Measurements from ENCODE around the gene LRRC3B.

The LRRC3B gene

DNA sequence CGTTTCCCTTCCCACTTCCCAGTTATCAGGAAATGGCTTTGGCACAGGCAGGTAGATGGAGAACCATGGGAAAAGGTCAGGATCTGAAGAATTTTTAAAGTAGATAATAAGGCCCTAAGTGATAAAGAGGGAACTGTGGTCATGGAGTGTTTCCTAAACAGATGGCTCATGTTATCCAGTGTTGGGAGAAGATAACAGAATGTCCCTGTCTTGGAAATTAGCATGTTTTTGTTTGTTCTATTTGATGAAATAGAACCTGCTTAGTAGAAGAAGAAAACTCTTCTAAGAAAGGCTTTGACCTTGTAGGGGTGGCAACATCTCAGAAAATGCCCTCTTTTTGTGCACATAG, 8.8 kb downstream of the LRRC3B start:
- DNase-seq = no peak

DNA sequence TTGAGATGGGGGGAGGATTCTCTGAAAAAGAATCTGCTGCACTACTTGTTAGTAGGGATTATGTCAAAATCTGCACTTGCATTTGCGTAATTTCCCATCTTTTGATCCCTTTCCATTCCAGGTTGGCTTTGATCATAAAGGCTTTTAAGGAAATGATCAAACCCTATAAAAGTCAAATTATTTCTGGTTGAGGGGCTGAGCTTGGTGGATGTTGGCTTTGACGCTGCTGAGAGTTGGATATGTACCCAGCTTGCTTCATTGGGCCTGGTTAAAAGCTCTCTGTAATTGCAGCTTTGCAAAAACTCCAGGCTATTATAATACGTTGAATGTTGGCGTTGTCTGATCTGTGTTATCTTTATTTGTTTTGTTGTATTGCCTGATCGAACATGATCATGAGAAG, 12.0 kb downstream of the LRRC3B start:
- DNase-seq = no peak

DNA sequence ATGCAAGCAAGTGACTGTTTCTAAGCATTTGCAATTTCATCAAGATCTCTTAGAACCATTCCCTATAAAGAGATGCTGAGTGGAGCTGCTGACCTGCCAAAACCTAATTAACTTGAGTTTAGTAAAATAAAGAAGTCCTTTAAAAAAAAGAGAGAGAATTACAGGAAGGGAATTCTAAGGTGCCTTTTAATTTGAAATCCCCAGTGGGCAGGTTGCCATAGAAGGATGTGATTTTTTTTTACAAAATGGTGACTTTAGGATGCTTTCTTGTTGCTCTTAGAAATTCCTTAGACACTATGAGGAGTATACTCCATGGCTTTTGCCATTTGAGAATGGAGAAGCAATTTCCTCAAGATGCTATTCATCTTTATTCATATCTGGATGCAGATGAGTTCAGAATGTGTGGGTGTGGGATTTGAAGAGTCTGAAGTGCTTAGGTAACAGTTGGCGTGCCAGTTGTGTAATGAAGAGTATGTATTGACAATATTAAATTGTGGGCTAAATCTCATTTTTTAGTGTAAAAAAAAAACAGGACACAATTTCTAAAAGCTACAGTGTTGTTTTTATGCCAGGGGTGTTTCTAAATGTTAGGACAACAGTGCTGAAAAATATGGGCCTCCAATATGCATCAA, 13.6 kb downstream of the LRRC3B start:
- no peak for DNase-seq

DNA sequence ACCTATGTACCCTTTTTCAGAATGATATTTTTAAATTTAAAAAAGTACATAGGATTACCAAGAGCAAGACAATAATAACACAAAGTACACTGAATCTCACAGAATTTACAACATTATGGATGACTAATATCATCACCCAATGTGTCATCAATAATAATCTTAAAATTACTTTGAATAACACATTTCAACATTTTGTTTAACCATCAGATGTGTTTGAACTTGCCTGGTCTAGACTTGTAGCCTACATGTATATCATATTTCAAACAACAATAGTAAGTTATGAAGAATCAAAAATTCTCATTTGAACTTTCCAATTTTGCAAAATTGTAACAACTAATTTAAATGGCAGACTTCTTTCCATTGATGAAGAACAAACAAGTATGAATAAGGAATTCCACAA, 15.1 kb downstream of the LRRC3B start:
- DNase-seq = no peak

DNA sequence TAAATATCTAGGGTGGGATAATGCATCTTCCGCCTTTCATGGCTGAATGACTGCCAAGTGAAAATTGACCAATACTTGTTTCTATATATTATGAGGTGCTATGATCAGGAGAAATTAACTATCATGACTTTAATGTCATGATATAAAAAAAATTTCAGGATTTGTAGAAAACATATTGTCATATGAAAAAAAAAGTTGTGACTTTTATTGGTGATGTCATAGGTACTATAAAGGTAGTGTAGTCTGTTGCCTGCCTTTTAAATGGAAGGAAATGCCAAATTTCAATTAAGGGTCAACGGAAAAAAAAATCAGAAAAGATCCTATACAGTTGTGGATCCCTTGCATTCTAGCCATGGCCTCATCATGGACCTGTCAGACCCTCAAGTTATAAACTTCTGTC, 15.5 kb downstream of the LRRC3B start:
- no peak for DNase-seq

DNA sequence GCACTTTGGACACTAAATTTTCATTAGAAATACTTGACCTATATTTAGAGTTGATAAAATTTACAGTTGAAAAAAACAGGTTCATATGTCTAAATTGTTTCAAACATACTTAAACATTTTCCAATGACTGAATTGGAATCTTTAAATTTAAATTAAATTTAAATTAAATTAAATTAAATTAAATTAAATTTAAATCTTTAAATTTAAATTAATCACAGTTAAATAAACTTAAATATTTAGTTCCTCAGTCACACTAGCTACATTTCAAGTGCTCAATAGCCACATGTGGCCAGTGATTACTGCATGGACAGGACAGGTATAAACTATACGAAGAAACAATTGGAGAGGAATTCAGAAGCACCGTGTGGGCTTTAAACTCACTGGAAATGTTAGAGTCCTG, 16.8 kb downstream of the LRRC3B start:
- no peak for DNase-seq

DNA sequence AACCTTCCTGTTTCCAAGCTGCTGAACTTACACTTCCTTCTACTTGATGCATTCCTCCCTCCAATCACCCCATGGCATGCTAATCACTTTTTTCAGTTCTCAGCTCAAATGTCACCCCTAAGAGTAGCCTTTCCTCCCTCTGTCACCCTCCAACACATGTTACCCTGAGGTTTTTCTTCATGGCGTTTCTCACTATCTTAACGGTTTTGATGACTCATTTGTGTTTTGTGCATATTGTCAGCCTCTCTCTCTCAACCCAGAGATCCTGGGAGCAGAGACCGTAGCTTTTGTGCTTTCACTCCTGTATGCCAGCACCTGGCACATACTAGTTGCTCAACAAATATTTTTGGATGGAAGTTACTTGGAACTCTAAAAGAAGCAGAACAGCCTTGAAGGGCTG, 24.5 kb downstream of the LRRC3B start:
- no peak for DNase-seq

DNA sequence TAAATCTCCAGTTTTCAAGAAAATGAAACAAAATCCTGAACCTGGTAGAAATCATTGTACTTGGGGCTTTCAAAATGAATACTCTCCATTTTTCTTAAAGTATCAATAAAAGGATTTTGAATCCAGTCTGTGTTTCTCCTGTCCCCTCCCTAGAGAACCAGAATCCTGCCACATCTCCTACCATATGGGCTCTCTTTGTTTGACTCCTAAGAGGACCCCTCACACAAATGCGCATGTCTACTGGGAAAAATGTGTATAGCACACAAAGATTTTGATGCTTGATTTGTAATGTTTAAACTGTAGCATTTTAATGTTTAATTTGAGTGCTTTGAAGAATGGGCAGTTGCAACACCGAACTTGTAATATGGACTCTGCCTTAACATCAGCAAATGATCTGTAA, 25.9 kb downstream of the LRRC3B start:
- no peak for DNase-seq

DNA sequence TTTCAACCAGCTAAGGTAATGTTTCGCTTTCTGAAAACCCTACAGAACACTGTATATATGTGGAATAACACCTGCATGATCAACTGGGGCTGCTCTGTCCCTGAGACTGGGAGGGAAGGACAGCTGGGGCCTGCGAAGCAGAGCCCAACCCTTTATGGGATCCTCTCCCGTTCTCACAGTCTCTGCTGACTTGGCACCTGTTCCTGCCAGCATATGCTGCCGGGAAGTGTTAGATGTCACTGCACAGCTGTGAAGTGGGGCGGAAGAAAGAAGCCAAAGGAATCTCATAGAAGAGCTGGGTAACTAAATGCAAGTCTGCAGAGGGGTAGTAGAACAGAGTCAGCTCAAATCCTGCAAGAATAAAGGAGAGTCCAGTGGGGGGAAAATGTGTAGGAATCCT, 29.6 kb downstream of the LRRC3B start:
- DNase-seq = no peak

DNA sequence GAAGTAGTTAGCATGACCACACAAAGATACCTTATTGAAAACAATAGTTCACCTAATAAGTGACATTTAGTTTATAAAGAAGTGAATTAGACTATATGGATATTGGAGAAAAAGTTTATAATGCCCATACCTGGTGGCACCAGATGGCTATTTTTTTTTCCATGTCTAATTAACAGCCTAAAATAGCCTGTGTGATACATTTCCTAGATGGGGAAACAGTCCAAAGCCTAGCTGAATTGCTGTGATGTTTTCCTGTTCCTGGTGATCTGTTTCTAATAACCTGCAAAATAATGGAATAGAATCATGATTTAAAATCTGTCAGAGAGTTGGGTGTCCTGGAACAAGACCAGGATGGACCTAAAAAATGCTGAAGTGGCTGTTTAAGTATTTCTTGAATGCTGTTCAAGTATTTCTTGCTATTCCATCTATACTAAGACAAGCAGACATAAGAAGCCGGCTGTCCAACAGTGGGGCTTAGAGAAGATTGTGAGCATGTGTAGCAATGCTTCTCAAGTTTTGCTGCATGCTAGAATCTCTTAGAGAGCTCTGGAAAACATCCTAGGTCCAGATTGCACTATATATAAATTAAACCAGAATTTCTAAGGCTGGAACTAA, 31.3 kb downstream of the LRRC3B start:
- no peak for DNase-seq

DNA sequence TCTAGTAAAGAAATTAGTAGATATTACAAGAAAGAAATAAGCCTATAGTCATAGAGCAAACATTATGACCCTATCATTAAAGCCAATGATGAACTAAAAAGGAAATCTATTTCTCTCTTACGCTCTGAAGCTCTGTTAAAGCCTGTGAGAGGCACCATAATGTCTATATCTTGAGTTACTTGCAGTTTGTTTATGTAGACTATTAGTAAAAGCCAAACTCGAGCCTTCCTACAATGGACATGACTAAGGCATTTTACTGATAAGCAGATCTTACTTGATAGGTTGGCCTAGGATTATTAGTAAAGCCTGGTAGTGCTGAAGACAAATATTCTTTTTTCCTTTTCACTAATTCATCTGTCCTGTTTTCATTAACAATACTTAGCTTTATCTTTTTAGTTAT, 32.7 kb downstream of the LRRC3B start:
- DNase-seq = no peak

DNA sequence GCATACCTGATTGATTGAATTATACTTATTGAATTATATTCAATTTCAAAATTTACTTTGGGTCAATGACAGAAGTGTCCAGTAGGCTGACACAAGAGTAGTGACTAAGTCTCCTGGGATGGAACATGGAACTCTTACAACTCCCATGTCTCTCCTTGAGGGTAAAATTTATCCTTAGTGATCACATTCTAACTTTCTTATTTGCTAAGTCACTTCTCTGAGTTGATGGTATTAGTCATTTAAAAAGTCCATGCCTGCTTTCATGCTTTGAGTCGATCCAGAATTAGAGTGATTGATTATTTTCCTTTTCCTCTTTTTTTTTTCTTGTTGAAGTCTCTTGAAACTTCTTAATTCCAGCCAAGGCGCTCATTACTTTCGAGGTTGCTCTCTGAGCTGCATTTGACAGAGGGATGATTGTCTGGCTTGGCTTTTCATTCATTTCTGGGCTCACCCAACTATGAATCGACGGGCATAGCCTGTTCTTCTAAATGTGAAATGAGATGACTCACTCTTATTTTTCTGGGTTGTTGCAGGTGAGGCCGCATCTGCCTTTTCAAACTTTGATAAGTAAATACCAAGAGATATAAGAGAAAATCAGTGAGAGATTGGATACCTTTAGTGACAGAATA, 34.9 kb downstream of the LRRC3B start:
- DNase-seq = no peak

DNA sequence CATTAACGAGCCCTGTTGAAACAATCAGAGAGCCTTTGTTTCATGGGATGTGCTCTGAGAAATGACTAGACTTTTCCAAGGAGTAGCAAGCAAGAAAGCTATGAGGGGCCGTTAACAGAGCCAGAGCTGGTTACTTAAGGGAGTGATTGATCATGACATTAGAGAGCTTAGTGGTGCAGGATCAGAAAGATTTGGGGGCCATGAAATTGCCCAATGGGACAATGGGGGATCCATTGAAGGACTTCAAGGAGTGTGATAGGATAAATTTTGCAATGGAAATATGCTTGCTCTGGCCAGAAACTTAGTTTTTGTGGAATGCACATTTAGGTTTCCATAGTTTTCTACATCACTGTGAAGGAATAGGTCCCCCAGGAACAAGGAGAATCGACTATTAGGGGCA, 45.6 kb downstream of the LRRC3B start:
- no peak for DNase-seq

DNA sequence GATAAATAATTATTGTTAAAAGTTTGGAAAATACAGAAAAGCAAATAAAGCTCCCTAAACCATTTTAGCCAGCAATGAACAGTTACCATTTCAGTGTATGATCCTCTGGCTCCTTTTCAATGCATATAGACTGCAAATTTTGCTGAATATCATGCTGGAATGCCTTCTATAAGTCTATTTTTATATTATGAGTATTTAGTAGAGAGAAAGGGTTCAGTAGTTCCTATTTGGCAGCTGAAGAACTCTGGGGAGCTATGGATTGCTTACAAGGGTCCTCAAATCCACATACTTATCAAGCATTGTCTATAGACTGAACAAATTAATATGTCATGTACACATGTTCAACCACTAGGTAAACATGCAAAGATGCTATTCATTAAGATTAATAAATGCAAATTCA, 46.1 kb downstream of the LRRC3B start:
- DNase-seq = no peak

DNA sequence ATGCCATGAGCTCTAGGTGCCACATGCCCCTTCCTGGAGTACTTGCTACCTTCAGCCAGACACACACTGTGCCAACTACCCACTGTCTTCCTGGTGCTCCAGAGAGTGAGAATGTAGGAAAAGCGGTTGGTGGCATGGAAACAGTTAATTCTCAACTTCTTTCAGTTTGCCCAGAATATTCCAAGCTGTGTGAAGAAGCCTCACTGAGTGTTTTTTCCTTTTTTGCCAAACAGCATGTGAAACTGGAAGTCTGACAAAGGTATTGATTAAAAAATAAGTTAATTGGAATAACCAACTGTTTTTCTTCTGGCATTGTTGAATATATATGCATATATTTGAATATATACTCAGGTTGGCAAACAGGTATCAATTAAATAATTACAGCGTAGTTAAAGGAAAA, 52.8 kb downstream of the LRRC3B start:
- DNase-seq = no peak

DNA sequence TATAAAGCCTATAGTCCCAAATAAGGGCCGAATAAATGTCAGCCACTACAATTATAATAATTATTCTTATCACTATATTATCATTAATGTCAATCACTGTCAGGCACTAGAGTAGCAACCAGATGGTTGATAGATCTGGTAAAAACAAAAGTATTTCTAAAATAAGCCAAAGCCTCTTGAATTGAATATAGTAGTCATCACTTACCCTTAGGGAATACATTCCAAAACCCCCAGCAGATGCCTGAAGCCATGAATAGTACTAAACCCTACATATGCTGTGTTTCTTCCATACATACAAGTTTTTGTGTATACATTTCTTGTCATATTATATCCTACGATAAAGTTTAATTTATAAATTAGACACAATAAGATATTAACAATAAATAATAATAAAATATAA, 59.1 kb downstream of the LRRC3B start:
- no peak for DNase-seq

DNA sequence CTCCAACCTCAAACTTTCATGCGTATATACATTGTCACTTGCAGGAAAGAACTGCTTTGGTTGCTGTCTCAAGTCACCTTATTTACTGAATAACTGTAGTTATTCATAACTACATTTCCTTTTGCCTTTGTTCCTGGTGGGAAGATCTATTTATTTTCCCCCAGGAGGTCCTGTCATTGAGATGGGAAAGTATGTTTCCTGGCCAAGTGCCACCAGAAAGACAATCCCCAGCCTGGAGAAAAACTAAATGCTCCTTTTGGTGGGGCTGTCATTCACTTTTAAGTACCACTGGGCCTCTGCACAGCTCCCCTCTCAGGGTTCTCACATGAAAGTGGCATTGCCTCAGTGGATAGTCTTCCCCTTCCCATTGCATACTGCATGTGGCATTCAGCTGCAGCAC, 59.8 kb downstream of the LRRC3B start:
- no peak for DNase-seq

DNA sequence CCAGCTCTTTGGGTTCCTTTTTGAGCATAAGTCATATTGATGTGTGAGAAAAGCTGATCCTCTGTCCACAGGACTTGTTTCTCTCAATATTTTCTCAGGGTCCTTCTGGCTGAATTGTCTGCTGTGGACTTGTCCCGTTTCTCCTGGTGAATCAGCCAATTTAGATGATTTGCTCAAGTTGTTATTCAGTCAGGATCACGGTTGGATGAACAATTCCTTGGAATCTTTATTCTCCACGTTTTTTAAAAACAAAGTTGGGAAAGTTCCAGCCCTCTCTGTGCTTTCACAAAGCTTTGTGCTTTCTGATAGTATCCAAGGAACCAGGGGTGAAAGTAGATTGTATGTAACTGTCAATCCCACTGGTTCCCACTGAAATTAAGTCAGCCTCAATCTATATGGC, 61.3 kb downstream of the LRRC3B start:
- no peak for DNase-seq

DNA sequence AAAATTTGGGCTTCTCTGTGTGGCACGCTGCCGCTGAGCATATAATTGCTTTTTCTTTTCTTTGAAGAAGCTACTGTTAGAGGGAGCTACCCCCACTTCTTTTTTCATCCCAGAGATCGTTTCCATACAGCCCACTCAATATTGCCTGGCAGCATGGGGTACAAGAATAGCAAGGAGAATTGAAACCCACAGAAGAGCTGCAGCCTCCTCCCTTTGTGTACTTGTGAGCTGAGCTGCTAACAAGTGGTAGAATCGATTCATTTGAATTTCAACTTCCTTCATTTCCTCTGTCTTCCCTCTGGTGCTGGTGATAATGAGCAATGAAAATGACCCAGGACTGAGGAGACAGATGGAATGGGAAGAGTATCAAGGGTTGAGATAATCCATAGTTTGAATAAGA, 64.9 kb downstream of the LRRC3B start:
- DNase-seq = no peak

DNA sequence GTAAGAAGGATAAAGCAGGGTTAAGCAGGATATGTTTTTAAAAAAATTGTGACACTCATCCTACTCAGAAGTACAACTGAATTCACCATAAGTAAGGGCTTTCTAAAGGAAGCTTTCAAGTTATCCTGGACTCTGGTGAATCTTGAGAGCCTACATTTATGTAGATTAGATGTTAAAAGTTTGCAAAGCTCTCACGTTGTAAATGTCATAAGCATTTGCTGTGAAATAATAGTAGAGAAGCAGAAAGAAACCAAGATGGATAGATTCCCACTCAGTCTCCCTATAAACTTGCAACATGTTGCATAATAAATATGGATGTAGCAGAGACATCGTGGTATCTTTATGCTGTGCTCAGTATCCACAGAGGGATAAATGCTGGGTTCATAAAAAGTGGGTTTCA, 77.0 kb downstream of the LRRC3B start:
- DNase-seq = no peak

DNA sequence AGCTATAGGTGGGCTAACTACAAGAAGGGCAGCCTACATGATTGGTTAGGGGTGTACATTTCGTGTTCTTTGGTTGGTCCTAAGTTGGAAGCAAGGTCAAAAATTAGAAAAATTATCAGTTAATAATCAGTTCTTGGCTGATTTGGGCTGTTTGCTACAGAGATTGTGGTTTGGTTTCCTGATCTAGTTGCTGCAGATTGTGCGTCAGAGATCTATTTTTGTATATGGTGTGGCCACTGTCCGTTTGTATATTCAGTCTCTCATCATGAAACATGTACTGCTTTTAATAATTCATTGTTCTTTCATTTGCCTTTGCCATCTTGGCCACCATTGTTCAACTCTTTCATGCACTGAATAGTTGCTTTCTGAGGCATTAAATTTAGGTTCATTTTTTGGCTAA, 80.9 kb downstream of the LRRC3B start:
- DNase-seq = no peak

DNA sequence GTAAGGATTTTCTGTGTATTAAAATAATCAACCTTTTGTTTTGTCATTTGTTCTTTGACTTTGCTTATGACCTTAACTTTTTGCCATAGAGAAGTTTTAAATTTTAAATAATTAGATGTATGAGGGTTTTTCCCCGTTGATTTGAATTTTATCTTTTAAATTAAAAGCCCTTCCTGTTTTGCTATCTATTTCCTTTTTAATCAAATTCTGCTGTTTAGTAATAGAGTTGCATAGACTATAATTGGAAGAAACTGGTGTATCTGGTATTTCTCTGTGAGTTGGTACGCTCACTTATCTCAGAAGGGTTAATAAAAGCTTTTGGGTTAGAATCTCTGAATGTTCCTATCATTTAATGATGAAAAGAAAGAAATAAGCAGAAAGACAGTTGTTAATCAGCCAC, 82.2 kb downstream of the LRRC3B start:
- no peak for DNase-seq

DNA sequence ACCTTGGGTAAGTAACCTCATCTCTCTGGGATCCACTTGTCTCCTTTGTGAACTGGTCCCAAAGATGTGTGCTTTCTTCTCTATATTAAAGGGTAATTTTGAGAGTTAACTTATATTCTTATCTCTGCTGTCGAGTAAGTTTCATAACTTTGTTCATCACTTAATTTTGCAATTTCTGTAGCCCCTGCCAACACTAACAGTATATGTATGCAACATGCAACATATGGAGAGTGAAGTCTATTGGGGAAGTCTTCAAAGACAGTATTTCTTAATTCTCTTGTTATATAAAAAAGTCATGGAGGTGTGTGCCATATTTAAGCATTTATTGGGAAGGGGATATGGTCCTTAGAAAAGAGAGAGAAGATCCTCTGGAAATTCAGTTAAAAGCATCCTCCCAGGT, 85.9 kb downstream of the LRRC3B start:
- no peak for DNase-seq

DNA sequence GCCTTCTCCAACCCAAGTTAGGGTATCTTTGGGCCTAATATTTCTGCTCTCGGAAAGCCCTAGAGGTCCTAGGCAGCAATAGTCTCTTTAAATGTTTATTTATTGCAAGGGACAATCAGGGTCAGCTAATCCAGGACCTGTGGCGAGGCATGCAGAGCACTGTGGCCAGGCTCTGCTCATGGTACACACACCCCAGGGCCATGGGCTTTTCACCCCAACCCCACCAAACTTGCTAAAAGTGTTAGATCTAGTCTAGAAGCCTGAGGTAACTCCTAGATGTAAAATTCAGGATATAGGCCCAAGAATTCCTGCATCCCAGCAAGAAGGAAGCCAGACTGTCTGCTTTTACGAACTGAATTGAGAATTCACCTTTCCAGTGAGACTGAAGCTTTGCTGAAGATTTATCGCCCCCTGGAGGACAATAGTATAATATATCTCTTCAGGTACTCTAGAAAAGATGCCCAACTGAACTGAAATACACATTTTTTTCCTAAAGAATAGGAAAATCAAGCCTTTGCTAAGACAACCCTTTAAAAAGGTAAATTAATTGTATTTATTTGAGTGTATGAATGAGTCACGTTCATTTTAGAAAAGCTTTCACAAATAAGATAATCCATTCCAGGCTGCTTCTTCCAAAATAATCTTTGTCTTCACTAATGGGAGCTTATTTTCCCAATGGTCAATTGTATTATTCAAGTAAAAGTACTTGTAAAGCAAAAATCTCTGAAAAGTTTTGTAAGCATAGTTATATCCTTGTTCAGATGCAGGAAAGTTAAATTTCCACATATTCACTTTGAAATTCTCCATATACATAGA, 89.8 kb downstream of the LRRC3B start:
- DNase-seq = peak; percentile 9
